HEK293 (cell line): Measurements from ENCODE around the gene ST3GAL2.

Experiments
- CTCF ChIA-PET: fragments of 350-600 bp; formaldehyde crosslinking; extraction: SDS; loops from one replicate; lab custom pipeline; 2021; ENCODE audit warnings: antibody characterized with exemption; lab: Yijun Ruan, JAX
- POLR2A ChIA-PET: fragments of 300-600 bp; formaldehyde crosslinking; extraction: SDS; loops from one replicate; lab custom pipeline; 2020; ENCODE audit warnings: antibody characterized with exemption, inconsistent platforms; lab: Yijun Ruan, JAX
- H3K27ac ChIP-seq: fragments of 200-500 bp; sonication (Bioruptor generic); 2 replicates; pipeline ENCODE4 v1.5.1; 2014; ENCODE audit warnings: low read depth, low read length, control low read depth, inconsistent platforms; ENCODE audit errors: extremely low read depth
- H3K36me3 ChIP-seq, 2 experiments: fragments of 200-500 bp in 1 of 2; sonication (Bioruptor generic) in 1 of 2; 1 replicate in 1 of 2; 2 replicates in 1 of 2; pipeline ENCODE4 v1.5.1; 2014 to 2017; ENCODE audit warnings: inconsistent platforms in 2 of 2, low read length in 2 of 2; ENCODE audit not compliant: control insufficient read depth in 2 of 2, insufficient read depth in 1 of 2
- H3K4me1 ChIP-seq: fragments of 200-500 bp; sonication (Bioruptor generic); 2 replicates; pipeline ENCODE4 v1.5.1; 2014; ENCODE audit warnings: mild to moderate bottlenecking, low read length, inconsistent platforms; ENCODE audit not compliant: control insufficient read depth, insufficient read depth
- H3K4me3 ChIP-seq: 2 replicates; pipeline ENCODE4 v1.5.1; 2011; ENCODE audit warnings: low read depth, mild to moderate bottlenecking, control low read depth, low read length, moderate library complexity
- H3K9me3 ChIP-seq: fragments of 200-500 bp; sonication (Bioruptor generic); 2 replicates; pipeline ENCODE4 v1.5.1; 2014; ENCODE audit warnings: low read depth, low read length, inconsistent platforms; ENCODE audit not compliant: control insufficient read depth, insufficient read depth
- BCL11A ChIP-seq: fragments of 450-650 bp; formaldehyde crosslinking; IDR thresholded peaks from 2 replicates; pipeline ENCODE4 v1.5.1; 2016; ENCODE audit warnings: low read depth, missing biosample characterization, missing genetic modification characterization
- GFI1B ChIP-seq: fragments of 450-650 bp; formaldehyde crosslinking; IDR thresholded peaks from 2 replicates; pipeline ENCODE4 v1.5.1; 2016; ENCODE audit warnings: missing biosample characterization, missing genetic modification characterization
- GLI4 ChIP-seq: fragments of 450-650 bp; formaldehyde crosslinking; IDR thresholded peaks from 2 replicates; pipeline ENCODE4 v1.5.1; 2016; ENCODE audit warnings: missing biosample characterization, missing genetic modification characterization
- SCRT2 ChIP-seq: fragments of 450-650 bp; formaldehyde crosslinking; IDR thresholded peaks from 2 replicates; pipeline ENCODE4 v1.5.1; 2016; ENCODE audit warnings: missing biosample characterization, missing genetic modification characterization
- SP7 ChIP-seq: fragments of 450-650 bp; formaldehyde crosslinking; IDR thresholded peaks from 2 replicates; pipeline ENCODE4 v1.5.1; 2016; ENCODE audit warnings: missing biosample characterization, missing genetic modification characterization
- ZBTB20 ChIP-seq: fragments of 450-650 bp; formaldehyde crosslinking; IDR thresholded peaks from 2 replicates; pipeline ENCODE4 v1.5.1; 2016; ENCODE audit warnings: missing biosample characterization, missing genetic modification characterization
- ZBTB7A ChIP-seq: fragments of 450-650 bp; formaldehyde crosslinking; IDR thresholded peaks from 2 replicates; pipeline ENCODE4 v1.5.1; 2016; ENCODE audit warnings: low read depth, missing biosample characterization, missing genetic modification characterization
- ZFHX2 ChIP-seq: fragments of 450-650 bp; formaldehyde crosslinking; conservative IDR thresholded peaks from 2 replicates; pipeline ENCODE4 v1.5.1; 2016; ENCODE audit warnings: missing biosample characterization, missing genetic modification characterization
- ZNF121 ChIP-seq: fragments of 450-650 bp; formaldehyde crosslinking; IDR thresholded peaks from 2 replicates; pipeline ENCODE4 v1.5.1; 2016; ENCODE audit warnings: missing biosample characterization, missing genetic modification characterization
- ZNF133 ChIP-seq: fragments of 450-650 bp; formaldehyde crosslinking; IDR thresholded peaks from 2 replicates; pipeline ENCODE4 v1.5.1; 2016; ENCODE audit warnings: missing biosample characterization, missing genetic modification characterization
- ZNF16 ChIP-seq: fragments of 450-650 bp; formaldehyde crosslinking; IDR thresholded peaks from 2 replicates; pipeline ENCODE4 v1.5.1; 2016; ENCODE audit warnings: low read depth, missing biosample characterization, missing genetic modification characterization
- ZNF175 ChIP-seq: fragments of 450-650 bp; formaldehyde crosslinking; IDR thresholded peaks from 2 replicates; pipeline ENCODE4 v1.5.1; 2016; ENCODE audit warnings: missing biosample characterization, missing genetic modification characterization
- ZNF510 ChIP-seq: fragments of 450-650 bp; formaldehyde crosslinking; IDR thresholded peaks from 2 replicates; pipeline ENCODE4 v1.5.1; 2018; ENCODE audit warnings: mild to moderate bottlenecking, missing genetic modification characterization, missing biosample characterization; ENCODE audit not compliant: insufficient replicate concordance
- ZNF548 ChIP-seq: fragments of 450-650 bp; formaldehyde crosslinking; IDR thresholded peaks from 2 replicates; pipeline ENCODE4 v1.5.1; 2016; ENCODE audit warnings: missing biosample characterization, missing genetic modification characterization
- ZNF555 ChIP-seq: fragments of 450-650 bp; formaldehyde crosslinking; conservative IDR thresholded peaks from 2 replicates; pipeline ENCODE4 v1.5.1; 2017; ENCODE audit warnings: missing biosample characterization, mild to moderate bottlenecking, missing genetic modification characterization, inconsistent platforms
- ZNF621 ChIP-seq: fragments of 450-650 bp; formaldehyde crosslinking; IDR thresholded peaks from 2 replicates; pipeline ENCODE4 v1.5.1; 2017; ENCODE audit warnings: missing biosample characterization, missing genetic modification characterization
- ZNF654 ChIP-seq: fragments of 450-650 bp; formaldehyde crosslinking; IDR thresholded peaks from 2 replicates; pipeline ENCODE4 v1.5.1; 2016; ENCODE audit warnings: low read depth, missing biosample characterization, missing genetic modification characterization
- ZNF776 ChIP-seq: fragments of 450-650 bp; formaldehyde crosslinking; IDR thresholded peaks from 2 replicates; pipeline ENCODE4 v1.5.0; 2017; ENCODE audit warnings: missing biosample characterization, missing genetic modification characterization, borderline replicate concordance
- ZNF777 ChIP-seq: fragments of 450-650 bp; formaldehyde crosslinking; IDR thresholded peaks from 2 replicates; pipeline ENCODE4 v1.5.1; 2017; ENCODE audit warnings: missing biosample characterization, missing genetic modification characterization, borderline replicate concordance
- ZNF837 ChIP-seq: fragments of 450-650 bp; formaldehyde crosslinking; IDR thresholded peaks from 2 replicates; pipeline ENCODE4 v1.5.1; 2016; ENCODE audit warnings: missing biosample characterization, missing genetic modification characterization
- TF ChIP-seq, protein P1 (sequence below): fragments of 450-650 bp; formaldehyde crosslinking; IDR thresholded peaks from 2 replicates; pipeline ENCODE4 v1.5.1; 2016; ENCODE audit warnings: missing biosample characterization, missing genetic modification characterization
- TF ChIP-seq, protein P2 (sequence below): IDR thresholded peaks from 2 replicates; pipeline ENCODE4 v1.6.1; 2011; ENCODE audit warnings: mild to moderate bottlenecking, low read depth, low read length, borderline replicate concordance
- TF ChIP-seq, protein P3 (sequence below): fragments of 450-650 bp; formaldehyde crosslinking; IDR thresholded peaks from 2 replicates; pipeline ENCODE4 v1.5.1; 2016; ENCODE audit warnings: missing biosample characterization, missing genetic modification characterization
- TF ChIP-seq, protein P4 (sequence below): fragments of 450-650 bp; formaldehyde crosslinking; IDR thresholded peaks from 2 replicates; pipeline ENCODE4 v1.5.1; 2016; ENCODE audit warnings: missing biosample characterization, missing genetic modification characterization
- TF ChIP-seq, protein P5 (sequence below): fragments of 450-650 bp; formaldehyde crosslinking; IDR thresholded peaks from 2 replicates; pipeline ENCODE4 v1.5.1; 2017; ENCODE audit warnings: missing biosample characterization, missing genetic modification characterization

Gene ST3GAL2

DNA sequence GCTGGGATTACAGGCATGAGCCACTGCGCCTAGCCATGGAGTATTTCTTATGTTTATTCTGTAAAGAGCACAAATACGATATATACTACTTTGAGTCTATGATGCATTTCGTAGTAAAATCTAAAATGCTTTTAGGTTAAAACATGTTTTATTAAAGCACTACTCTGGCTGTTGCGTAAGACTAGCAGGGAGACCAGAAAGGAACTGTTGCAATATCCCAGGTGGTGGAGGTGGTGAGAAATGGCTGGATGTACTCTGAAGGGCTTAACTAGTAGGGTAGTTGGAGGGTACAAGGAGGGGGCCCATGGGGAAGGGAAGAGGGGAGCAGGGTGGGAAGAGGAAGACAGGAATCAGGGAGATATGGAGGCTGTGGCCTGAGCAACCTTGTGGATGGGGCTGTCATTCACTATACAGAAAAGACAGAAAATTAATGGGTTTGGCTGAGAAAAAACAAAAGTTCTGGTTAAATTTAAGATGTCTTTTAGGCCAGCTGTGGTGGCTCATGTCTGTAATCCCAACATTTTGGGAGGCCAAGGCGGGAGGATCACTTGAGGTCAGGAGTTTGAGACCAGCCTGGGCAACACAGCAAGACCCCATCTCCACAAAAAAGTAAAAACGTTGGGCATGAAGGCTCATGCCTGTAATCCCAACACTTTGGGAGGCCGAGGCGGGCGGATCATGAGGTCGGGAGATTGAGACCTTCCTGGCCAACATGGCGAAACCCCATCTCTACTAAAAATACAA lies 35.8 kb downstream of the ST3GAL2 start:
- POLR2A ChIA-PET = no interaction called here
- H3K27ac ChIP-seq = no peak overlapping the region
- CTCF ChIA-PET = interaction anchor here (0.7 kb wide), 1 partner anchor 1322 kb away, joined by 4 read pairs; the partner anchor contains the start of gene PHLPP2
- TF ChIP-seq ZFHX2 (tag by site-specific recombination) (no peak), ZBTB20 (tag by site-specific recombination) (no peak), GFI1B (no peak), BCL11A (tag by site-specific recombination) (no peak), SCRT2 (tag by site-specific recombination) (peak; percentile 68), ZNF654 (tag by site-specific recombination) (no peak), SP7 (tag by site-specific recombination) (no peak), ZNF121 (tag by site-specific recombination) (peak; percentile 90), ZBTB7A (tag by site-specific recombination) (no peak), ZNF837 (tag by site-specific recombination) (no peak), ZNF548 (no peak)
- TF ChIP-seq, protein P1, sequence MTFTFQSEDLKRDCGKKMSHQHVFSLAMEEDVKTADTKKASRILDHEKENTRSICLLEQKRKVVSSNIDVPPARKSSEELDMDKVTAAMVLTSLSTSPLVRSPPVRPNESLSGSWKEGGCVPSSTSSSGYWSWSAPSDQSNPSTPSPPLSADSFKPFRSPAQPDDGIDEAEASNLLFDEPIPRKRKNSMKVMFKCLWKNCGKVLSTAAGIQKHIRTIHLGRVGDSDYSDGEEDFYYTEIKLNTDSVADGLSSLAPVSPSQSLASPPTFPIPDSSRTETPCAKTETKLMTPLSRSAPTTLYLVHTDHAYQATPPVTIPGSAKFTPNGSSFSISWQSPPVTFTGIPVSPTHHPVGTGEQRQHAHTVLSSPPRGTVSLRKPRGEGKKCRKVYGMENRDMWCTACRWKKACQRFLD (tag by site-specific recombination) = no peak
- TF ChIP-seq, protein P2, sequence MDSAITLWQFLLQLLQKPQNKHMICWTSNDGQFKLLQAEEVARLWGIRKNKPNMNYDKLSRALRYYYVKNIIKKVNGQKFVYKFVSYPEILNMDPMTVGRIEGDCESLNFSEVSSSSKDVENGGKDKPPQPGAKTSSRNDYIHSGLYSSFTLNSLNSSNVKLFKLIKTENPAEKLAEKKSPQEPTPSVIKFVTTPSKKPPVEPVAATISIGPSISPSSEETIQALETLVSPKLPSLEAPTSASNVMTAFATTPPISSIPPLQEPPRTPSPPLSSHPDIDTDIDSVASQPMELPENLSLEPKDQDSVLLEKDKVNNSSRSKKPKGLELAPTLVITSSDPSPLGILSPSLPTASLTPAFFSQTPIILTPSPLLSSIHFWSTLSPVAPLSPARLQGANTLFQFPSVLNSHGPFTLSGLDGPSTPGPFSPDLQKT = no peak
- TF ChIP-seq, all 188 proteins: peak for 2
- Histone ChIP-seq H3K4me1 (no peaks in the 10 kb centered on the region), H3K4me3 (no peak overlapping the region), H3K9me3 (no peaks in the 10 kb centered on the region), H3K36me3 (peaks cover 0 to 27% of the 10 kb centered on the region in 2 experiments; a peak in 1 of 3 replicates)

DNA sequence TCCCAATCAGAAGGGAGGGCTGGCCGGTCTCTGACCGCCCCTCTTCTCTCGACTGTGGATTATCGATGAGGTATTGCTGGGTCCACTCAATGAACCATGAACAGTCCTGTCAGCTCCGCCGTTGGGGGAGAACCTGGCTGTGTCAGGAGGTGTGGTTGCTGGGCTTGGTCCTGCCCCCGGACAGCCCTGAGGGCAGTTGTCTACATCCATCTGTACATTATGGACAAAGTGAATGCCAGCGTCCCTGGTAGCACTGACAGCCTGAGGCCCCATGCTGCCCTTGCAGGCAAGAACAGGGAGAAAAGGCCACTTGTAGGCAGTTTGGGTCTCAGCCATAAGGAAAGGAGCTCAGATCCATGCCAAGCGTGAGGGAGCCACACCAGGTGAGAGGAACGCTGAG lies 38.9 kb downstream of the ST3GAL2 start:
- no peak overlapping the region for H3K4me3 ChIP-seq
- no peaks in the 10 kb centered on the region for H3K9me3 ChIP-seq
- peaks cover 0 to 38% of the 10 kb centered on the region in 2 experiments; a peak in 1 of 3 replicates for H3K36me3 ChIP-seq
- H3K27ac ChIP-seq = no peak overlapping the region
- ChIA-PET CTCF (interaction anchor here (0.5 to 0.6 kb wide), 2 partner anchors 11 to 50 kb away, joined by 3 read pairs; no protein-coding TSS in a partner anchor), POLR2A (no interaction called here)
- H3K4me1 ChIP-seq = no peaks in the 10 kb centered on the region
- TF ChIP-seq GLI4 (tag by site-specific recombination) (no peak), ZNF621 (no peak), ZNF777 (no peak), ZNF555 (tag by site-specific recombination) (no peak), ZNF837 (tag by site-specific recombination) (no peak)
- TF ChIP-seq, protein P3, sequence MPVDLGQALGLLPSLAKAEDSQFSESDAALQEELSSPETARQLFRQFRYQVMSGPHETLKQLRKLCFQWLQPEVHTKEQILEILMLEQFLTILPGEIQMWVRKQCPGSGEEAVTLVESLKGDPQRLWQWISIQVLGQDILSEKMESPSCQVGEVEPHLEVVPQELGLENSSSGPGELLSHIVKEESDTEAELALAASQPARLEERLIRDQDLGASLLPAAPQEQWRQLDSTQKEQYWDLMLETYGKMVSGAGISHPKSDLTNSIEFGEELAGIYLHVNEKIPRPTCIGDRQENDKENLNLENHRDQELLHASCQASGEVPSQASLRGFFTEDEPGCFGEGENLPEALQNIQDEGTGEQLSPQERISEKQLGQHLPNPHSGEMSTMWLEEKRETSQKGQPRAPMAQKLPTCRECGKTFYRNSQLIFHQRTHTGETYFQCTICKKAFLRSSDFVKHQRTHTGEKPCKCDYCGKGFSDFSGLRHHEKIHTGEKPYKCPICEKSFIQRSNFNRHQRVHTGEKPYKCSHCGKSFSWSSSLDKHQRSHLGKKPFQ (tag by site-specific recombination) = no peak
- TF ChIP-seq, all 188 proteins: peak for 0

DNA sequence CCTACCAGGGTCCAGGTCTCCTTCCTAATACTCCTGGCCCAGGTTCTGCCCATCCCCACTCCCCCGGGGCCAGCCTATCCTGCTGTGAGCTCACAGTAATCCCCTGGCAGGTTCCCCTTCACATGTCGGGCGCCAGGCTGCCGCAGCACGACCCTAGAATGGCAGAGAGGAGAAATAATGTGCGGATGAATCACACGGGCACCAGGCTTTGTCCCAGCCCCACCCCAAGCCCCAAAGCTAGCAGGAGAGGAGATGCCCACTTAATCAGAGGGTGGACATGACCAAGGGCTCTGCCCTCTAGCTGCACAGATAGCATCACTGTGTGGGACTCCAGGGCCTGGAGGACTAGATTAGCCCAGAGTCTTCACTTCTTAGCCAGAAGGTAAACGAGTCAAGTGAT lies 39.5 kb downstream of the ST3GAL2 start:
- no peak overlapping the region for H3K4me3 ChIP-seq
- peaks cover 0 to 44% of the 10 kb centered on the region in 2 experiments; a peak in 1 of 3 replicates for H3K36me3 ChIP-seq
- ChIA-PET CTCF (no interaction called here), POLR2A (no interaction called here)
- no peaks in the 10 kb centered on the region for H3K9me3 ChIP-seq
- H3K27ac ChIP-seq = no peak overlapping the region
- no peaks in the 10 kb centered on the region for H3K4me1 ChIP-seq
- TF ChIP-seq, protein P4, sequence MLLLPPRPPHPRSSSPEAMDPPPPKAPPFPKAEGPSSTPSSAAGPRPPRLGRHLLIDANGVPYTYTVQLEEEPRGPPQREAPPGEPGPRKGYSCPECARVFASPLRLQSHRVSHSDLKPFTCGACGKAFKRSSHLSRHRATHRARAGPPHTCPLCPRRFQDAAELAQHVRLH (tag by site-specific recombination) = no peak
- TF ChIP-seq ZNF175 (tag by site-specific recombination) = no peak
- TF ChIP-seq, protein P5, sequence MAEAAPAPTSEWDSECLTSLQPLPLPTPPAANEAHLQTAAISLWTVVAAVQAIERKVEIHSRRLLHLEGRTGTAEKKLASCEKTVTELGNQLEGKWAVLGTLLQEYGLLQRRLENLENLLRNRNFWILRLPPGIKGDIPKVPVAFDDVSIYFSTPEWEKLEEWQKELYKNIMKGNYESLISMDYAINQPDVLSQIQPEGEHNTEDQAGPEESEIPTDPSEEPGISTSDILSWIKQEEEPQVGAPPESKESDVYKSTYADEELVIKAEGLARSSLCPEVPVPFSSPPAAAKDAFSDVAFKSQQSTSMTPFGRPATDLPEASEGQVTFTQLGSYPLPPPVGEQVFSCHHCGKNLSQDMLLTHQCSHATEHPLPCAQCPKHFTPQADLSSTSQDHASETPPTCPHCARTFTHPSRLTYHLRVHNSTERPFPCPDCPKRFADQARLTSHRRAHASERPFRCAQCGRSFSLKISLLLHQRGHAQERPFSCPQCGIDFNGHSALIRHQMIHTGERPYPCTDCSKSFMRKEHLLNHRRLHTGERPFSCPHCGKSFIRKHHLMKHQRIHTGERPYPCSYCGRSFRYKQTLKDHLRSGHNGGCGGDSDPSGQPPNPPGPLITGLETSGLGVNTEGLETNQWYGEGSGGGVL (tag by site-specific recombination) = no peak
- TF ChIP-seq ZNF776 (tag by site-specific recombination) = no peak
- no peak for TF ChIP-seq ZNF133 (tag by site-specific recombination)
- no peak for TF ChIP-seq ZNF16 (tag by site-specific recombination)
- no peak for TF ChIP-seq ZNF510 (tag by site-specific recombination)
